ENCODE results near the gene LNP1. TPM values are rescaled to one million over a fixed set of nuclear protein-coding genes. Genes with fewer than 3 reads are reported as not detected.

Gene LNP1
- total RNA-seq, 1 donor from 2014 or later = 2.6 TPM

GRCh38 chr3:100486808-100487207 lies 85.5 kb downstream of the LNP1 start:
- no peak overlapping the region for H3K27ac ChIP-seq (ENCODE audit: low read depth, low read length)
- Mint-ChIP-seq H3K4me1 (ENCODE audit: low read depth, unreplicated experiment) (peaks cover 2% of the 10 kb centered on the region), H3K27ac (ENCODE audit: unreplicated experiment) (no peak overlapping the region), H3K27me3 (ENCODE audit: low read depth, unreplicated experiment) (no peaks in the 10 kb centered on the region), H3K4me3 (ENCODE audit: unreplicated experiment) (no peak overlapping the region), H3K36me3 (ENCODE audit: low read depth, unreplicated experiment) (no peaks in the 10 kb centered on the region), H3K9me3 (ENCODE audit: unreplicated experiment) (peaks cover 3% of the 10 kb centered on the region)
- H4K20me1 ChIP-seq (ENCODE audit: insufficient read depth, low read length) = no peaks in the 10 kb centered on the region
- H3K27me3 ChIP-seq (ENCODE audit: insufficient read depth, low read length) = peaks cover 1% of the 10 kb centered on the region
- no peaks in the 10 kb centered on the region for H3K36me3 ChIP-seq (ENCODE audit: insufficient read depth, low read length)
- peaks cover 3% of the 10 kb centered on the region for H3K4me1 ChIP-seq (ENCODE audit: insufficient read depth, low read length)
- no peak overlapping the region for H3K4me3 ChIP-seq (ENCODE audit: insufficient read depth, low read depth, low read length)
- DNase-seq (ENCODE audit: low read depth) (no peak), FAIRE-seq (no peak)
- no peaks in the 10 kb centered on the region for H3K9me3 ChIP-seq (ENCODE audit: insufficient read depth, low read depth, low read length)
- H2AFZ ChIP-seq (ENCODE audit: low read depth, low read length) = no peak overlapping the region
- no peak overlapping the region for H3K9ac ChIP-seq (ENCODE audit: low read length)
- H3K4me2 ChIP-seq (ENCODE audit: low read length) = no peak overlapping the region
- no peaks in the 10 kb centered on the region for H3K79me2 ChIP-seq (ENCODE audit: insufficient read depth, low read length)
- TF ChIP-seq EZH2 (IDR thresholded peaks at IDR 0.05; ENCODE audit: insufficient read depth, low read length) (no peak), CTCF (IDR thresholded peaks at IDR 0.05; ENCODE audit: insufficient read depth, low read depth, low read length) (no peak)

- H3K9me3 Mint-ChIP-seq (ENCODE audit: unreplicated experiment) = peaks cover 3% of the 10 kb centered on the region
- Histone ChIP-seq H3K4me2 (ENCODE audit: low read length) (no peak overlapping the region), H3K4me3 (ENCODE audit: insufficient read depth, low read depth, low read length) (no peak overlapping the region), H3K36me3 (ENCODE audit: insufficient read depth, low read length) (no peaks in the 10 kb centered on the region), H4K20me1 (ENCODE audit: insufficient read depth, low read length) (no peaks in the 10 kb centered on the region), H3K27ac (ENCODE audit: low read depth, low read length) (no peak overlapping the region), H3K27me3 (ENCODE audit: insufficient read depth, low read length) (no peaks in the 10 kb centered on the region), H3K79me2 (ENCODE audit: insufficient read depth, low read length) (peaks cover 6% of the 10 kb centered on the region), H3K4me1 (ENCODE audit: insufficient read depth, low read length) (peaks cover 7% of the 10 kb centered on the region), H3K9me3 (ENCODE audit: insufficient read depth, low read depth, low read length) (no peaks in the 10 kb centered on the region), H2AFZ (ENCODE audit: low read depth, low read length) (no peak overlapping the region), H3K9ac (ENCODE audit: low read length) (no peak overlapping the region)
- no peak overlapping the region for H3K27ac Mint-ChIP-seq (ENCODE audit: unreplicated experiment)
- no peaks in the 10 kb centered on the region for H3K27me3 Mint-ChIP-seq (ENCODE audit: low read depth, unreplicated experiment)
- no peak for FAIRE-seq
- no peak for DNase-seq (ENCODE audit: low read depth)
- peaks cover 3% of the 10 kb centered on the region for H3K4me1 Mint-ChIP-seq (ENCODE audit: low read depth, unreplicated experiment)
- no peaks in the 10 kb centered on the region for H3K36me3 Mint-ChIP-seq (ENCODE audit: low read depth, unreplicated experiment)
- TF ChIP-seq CTCF (IDR thresholded peaks at IDR 0.05; ENCODE audit: insufficient read depth, low read depth, low read length) = no peak
- no peak for TF ChIP-seq EZH2 (IDR thresholded peaks at IDR 0.05; ENCODE audit: insufficient read depth, low read length)
- H3K4me3 Mint-ChIP-seq (ENCODE audit: unreplicated experiment) = no peak overlapping the region
Observed at GRCh38 chr3:100489118-100489517, 87.8 kb downstream of the LNP1 start.

- H3K36me3 ChIP-seq (ENCODE audit: insufficient read depth, low read length) = no peaks in the 10 kb centered on the region
- H3K9ac ChIP-seq (ENCODE audit: low read length) = peak within 1 kb of the TSS; percentile 87
- Mint-ChIP-seq H3K27me3 (ENCODE audit: low read depth, unreplicated experiment) (no peaks in the 10 kb centered on the region), H3K9me3 (ENCODE audit: unreplicated experiment) (peaks cover 8% of the 10 kb centered on the region), H3K27ac (ENCODE audit: unreplicated experiment) (peak within 1 kb of the TSS; percentile 86), H3K36me3 (ENCODE audit: low read depth, unreplicated experiment) (peaks cover 4% of the 10 kb centered on the region), H3K4me3 (ENCODE audit: unreplicated experiment) (peak within 1 kb of the TSS; percentile 87), H3K4me1 (ENCODE audit: low read depth, unreplicated experiment) (peaks cover 12% of the 10 kb centered on the region)
- peak within 1 kb of the TSS; percentile 75 for H3K4me3 ChIP-seq (ENCODE audit: insufficient read depth, low read depth, low read length)
- no peak for TF ChIP-seq CTCF (IDR thresholded peaks at IDR 0.05; ENCODE audit: insufficient read depth, low read depth, low read length)
- no peak for TF ChIP-seq EZH2 (IDR thresholded peaks at IDR 0.05; ENCODE audit: insufficient read depth, low read length)
- H3K4me2 ChIP-seq (ENCODE audit: low read length) = peak within 1 kb of the TSS; percentile 85
- peaks cover 10% of the 10 kb centered on the region for H3K4me1 ChIP-seq (ENCODE audit: insufficient read depth, low read length)
- DNase-seq (ENCODE audit: low read depth) (peak; percentile 89), FAIRE-seq (no peak)
- no peaks in the 10 kb centered on the region for H3K9me3 ChIP-seq (ENCODE audit: insufficient read depth, low read depth, low read length)
- no peaks in the 10 kb centered on the region for H4K20me1 ChIP-seq (ENCODE audit: insufficient read depth, low read length)
- peak within 1 kb of the TSS; percentile 81 for H3K27ac ChIP-seq (ENCODE audit: low read depth, low read length)
- H3K27me3 ChIP-seq (ENCODE audit: insufficient read depth, low read length) = no peaks in the 10 kb centered on the region
- H3K79me2 ChIP-seq (ENCODE audit: insufficient read depth, low read length) = peaks cover 13% of the 10 kb centered on the region
- peak within 1 kb of the TSS; percentile 87 for H2AFZ ChIP-seq (ENCODE audit: low read depth, low read length)
Observed at GRCh38 chr3:100492059-100493006, 91.0 kb downstream of the LNP1 start, which contains the start of gene TMEM45A. Gene TMEM45A, plus strand, starts transcription at chr3:100492619. Its CDS starts 62,593 bp downstream, at chr3:100555212.

Measured in astrocyte (in vitro differentiated cells and primary cell).